GM18858 (cell line): ENCODE results near the gene GRB10.

Source experiments
- ATAC-seq: cut with Tn5 transposase; IDR thresholded peaks from one replicate; pipeline ENCODE4 v1.9.1; 2021; ENCODE audit not compliant: unreplicated experiment

The GRB10 gene

GRCh38 chr7:50723173-50723572, 59.5 kb downstream of the GRB10 start:
- no peak for ATAC-seq

- ATAC-seq = no peak
Observed at GRCh38 chr7:50721661-50722259, 60.9 kb downstream of the GRB10 start.

GRCh38 chr7:50721160-50721559, 61.5 kb downstream of the GRB10 start:
- no peak for ATAC-seq

DNA sequence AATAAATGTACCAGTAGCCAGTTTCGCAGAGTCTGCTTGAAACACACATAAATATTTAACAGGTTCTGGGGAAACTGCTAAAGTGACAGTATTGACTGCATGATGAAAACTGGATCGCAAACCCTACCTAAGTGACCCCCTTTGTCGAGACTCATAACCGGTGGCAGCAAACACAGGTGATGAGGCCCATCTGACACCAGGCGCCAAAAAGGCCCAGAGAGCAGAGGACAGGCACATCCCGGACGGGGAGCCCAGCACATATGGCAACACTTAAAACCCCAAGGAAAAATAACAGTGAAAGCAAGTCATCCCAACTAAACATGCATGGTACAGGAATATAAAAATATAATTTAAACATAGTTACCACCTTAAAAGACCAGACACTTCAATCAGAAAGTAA, 62.4 kb downstream of the GRB10 start:
- no peak for ATAC-seq

- ATAC-seq = no peak
Observed at GRCh38 chr7:50718876-50719275, 63.8 kb downstream of the GRB10 start.

DNA sequence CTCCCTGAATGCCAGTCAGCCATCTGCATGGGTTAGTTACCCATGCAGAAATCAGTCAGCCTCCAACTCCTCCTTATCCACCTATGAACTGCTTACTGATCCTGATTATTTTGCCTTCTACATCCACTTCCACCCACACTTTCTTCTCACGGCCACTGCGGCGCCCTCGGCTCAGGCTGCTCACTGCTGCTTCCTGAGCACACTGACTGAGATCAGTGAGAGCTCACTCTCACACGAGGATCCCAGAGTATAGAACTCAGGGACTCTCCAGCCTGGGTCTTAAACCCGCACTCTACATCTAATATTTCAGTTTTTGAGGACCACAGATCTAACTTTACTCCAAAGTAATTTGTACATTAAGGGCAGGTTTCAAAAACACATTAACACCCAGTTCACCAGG, 64.4 kb downstream of the GRB10 start:
- no peak for ATAC-seq

DNA sequence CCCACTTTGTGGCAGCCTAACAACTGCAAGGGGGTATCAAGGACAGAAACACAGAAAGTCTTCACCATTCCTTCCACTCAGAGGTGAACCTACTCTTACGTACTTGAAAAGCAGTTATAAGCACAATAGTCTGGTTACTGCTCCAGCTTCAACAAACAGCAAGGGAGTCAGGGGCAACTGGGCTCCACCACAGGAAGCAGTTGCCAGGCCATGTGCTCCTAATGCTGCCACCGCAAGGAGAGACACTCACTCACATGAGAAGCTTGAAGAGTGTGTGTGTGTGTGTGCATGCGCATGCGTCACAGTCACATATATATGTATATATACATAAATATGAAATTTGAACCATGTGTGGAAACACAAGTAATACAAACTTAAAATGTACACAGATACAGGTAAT, 65.5 kb downstream of the GRB10 start:
- no peak for ATAC-seq

GRCh38 chr7:50714857-50715256, 67.8 kb downstream of the GRB10 start:
- ATAC-seq = no peak

DNA sequence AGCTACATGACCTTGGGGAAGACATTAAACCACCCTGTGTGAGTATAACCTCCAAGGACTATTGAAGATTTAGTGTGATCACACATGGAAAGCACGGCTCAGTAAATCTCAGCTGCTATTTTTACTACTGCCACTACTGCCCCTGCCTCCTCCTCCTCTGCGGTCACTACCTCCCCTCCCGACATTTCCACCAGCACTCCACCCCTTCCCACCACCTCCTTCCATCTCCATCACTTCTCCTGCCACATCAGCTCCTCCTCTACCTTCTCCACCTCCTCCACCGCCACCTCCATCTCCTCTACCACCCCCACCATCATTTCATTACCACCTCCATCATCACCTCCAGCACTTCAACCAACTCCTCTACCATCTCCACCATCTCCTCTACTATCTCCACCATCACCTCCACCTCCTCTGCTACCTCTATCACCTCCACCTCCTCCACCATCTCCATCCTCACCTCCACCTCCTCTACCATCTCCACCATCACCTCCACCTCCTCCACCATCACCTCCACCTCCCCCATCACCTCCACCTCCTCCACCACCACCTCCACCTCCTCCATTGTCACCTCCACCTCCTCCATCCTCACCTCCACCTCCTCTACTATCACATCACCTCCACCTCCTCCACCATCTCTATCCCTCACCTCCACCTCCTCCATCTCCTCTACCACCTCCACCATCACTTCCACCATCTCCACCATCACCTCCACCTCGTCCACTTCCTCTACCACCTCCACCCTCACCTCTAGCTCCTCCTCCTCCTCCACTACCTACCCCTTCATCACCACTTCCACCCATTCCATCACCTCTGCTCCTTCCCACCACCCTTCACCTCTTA, 69.4 kb downstream of the GRB10 start:
- ATAC-seq = no peak

DNA sequence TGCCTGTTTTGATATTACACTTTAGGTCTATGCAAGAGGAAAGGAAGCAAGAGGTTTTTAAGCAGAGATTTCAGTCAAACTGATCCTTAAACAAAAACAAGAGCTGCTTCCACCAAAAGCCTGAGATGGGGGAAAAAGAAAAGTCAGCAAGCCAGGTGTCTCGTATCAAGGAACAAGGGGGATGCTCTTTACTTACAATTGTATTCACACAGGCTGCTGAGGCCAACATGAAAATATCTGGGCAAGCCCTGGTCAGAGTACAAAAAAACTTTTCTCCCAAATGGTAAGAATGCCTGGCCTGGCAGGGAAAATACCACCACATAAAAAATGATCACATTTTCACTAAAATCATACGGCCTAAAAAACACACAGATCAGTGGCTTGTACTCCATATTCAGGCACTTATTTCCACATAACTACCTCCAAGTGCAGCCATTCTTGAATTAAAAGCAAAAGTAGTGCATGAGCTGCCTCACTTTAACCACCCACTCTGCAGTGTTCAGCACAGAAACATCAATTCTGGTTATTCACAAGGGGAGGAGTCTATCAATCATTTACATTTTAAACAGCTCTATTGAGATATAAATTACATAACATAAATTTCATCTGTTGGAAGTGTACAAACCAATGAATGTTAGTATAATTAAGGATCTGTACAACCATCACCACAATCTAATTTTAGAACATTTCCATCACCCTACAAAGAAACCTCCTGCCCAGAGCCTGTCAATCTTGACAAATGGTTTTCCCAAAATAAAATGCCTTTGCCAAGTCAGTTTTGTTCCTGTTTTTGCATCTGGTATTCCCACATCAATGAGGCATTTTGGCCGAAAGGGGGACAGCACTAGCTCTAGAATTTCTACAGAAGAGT, 70.2 kb downstream of the GRB10 start:
- no peak for ATAC-seq

- ATAC-seq = no peak
Observed at GRCh38 chr7:50711271-50712175, 71.2 kb downstream of the GRB10 start.

- ATAC-seq = no peak
Observed at GRCh38 chr7:50710441-50711154, 72.1 kb downstream of the GRB10 start.

DNA sequence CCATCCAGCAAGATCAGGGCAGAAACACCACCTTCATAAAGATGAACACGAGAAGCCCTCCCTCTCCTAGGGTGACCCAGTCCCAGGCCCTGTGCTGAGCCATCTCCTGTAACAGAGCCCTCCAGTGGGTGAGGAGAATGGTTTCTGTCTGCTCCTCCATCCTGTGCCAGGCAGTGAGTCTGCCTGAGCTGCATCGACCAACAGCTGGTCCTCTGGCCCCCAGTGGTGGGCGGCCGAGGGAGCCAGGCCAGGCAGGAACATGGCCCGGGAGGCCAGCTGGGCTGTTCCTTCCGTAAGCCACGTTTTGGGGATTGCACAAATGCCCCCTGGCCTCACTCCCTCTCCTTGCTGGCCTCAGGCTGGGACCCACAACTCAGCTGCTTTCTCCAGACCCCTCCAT, 73.5 kb downstream of the GRB10 start:
- ATAC-seq = no peak

GRCh38 chr7:50707236-50708006, 75.3 kb downstream of the GRB10 start:
- no peak for ATAC-seq

- ATAC-seq = no peak
Observed at GRCh38 chr7:50706469-50706937, 76.2 kb downstream of the GRB10 start.

DNA sequence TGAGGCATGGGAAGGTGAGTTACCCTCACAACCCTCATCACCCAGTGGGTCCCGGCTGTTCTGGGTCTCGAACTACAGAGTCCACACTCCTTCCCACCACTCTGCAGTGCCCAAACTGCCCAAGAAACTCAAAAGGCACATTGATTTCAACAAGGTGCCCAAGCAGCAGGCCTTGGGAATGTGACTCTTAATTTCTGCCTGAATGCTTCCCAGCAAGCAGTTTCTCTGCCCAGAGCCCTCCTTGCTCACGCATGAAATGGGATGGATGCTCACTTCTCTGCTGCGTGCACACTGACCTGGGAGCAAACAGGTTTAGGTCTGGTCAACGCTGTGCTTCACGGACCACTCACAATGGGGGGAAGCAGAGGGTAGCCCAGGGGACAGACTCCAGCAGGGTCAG, 77.9 kb downstream of the GRB10 start:
- no peak for ATAC-seq

- no peak for ATAC-seq
Observed at GRCh38 chr7:50703654-50704053, 79.0 kb downstream of the GRB10 start.

- ATAC-seq = no peak
Observed at GRCh38 chr7:50699143-50699542, 83.6 kb downstream of the GRB10 start.

DNA sequence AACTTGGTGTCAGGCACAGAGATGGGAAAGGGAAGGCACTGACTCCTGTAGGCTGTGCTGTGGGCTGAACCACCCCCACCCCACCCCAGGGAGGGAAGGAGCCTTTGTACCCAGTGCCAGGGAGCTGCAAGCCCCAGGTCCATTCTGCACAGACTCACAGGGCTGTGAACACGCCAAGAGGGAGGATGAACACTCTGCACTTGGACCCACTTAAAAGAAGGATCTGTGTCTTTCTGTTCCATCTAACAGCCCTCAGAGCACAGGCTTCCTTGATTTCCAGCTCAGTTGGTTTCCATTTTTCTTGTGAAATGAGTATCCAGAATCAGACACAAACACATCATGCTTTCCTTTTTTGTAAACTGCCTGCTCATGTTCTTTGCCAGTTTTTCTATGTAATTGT, 84.9 kb downstream of the GRB10 start:
- no peak for ATAC-seq
